H1 (cell line): ENCODE data around the gene SIRT7. TPM values are rescaled to one million over a fixed set of nuclear protein-coding genes. Genes with fewer than 3 reads are reported as not detected.

Source experiments
- BCL11A ChIP-seq, 2 experiments: IDR thresholded peaks; one replicate each; pipeline ENCODE4 v1.6.1; 2011; ENCODE audit warnings: low read depth in 2 of 2, low read length in 2 of 2, mild to moderate bottlenecking in 2 of 2
- PHF8 ChIP-seq: fragments of 200-600 bp; sonication (generic); conservative IDR thresholded peaks from 2 replicates; pipeline ENCODE4 v1.7.1; 2012; ENCODE audit warnings: low read depth, mild to moderate bottlenecking, inconsistent platforms, low read length, moderate library complexity
- RAD21 ChIP-seq, 2 experiments: IDR thresholded peaks in 1 of 2; conservative IDR thresholded peaks in 1 of 2; 2 replicates each; pipeline ENCODE4 v1.6.1; 2011; ENCODE audit warnings: low read depth in 2 of 2, low read length in 2 of 2, improper control_type of control experiment in 1 of 2, inconsistent platforms in 1 of 2, mild to moderate bottlenecking in 1 of 2, moderate library complexity in 1 of 2
- RBBP5 ChIP-seq: IDR thresholded peaks from 2 replicates; pipeline ENCODE4 v1.7.1; 2012; ENCODE audit warnings: low read depth, mild to moderate bottlenecking, inconsistent platforms, low read length, moderate library complexity, borderline replicate concordance
- RXRA ChIP-seq: IDR thresholded peaks from 2 replicates; pipeline ENCODE4 v1.6.1; 2011; ENCODE audit warnings: low read depth, mild to moderate bottlenecking, low read length, moderate library complexity; ENCODE audit not compliant: insufficient read depth
- TAF7 ChIP-seq: optimal IDR thresholded peaks from 2 replicates; pipeline ENCODE3; 2011; ENCODE audit warnings: low read depth, mild to moderate bottlenecking, inconsistent platforms, low read length, moderate library complexity, borderline replicate concordance
- TBP ChIP-seq: IDR thresholded peaks from 2 replicates; pipeline ENCODE4 v1.6.1; 2011; ENCODE audit warnings: low read depth, low read length, improper control_type of control experiment
- TEAD4 ChIP-seq: IDR thresholded peaks from 2 replicates; pipeline ENCODE4 v1.6.1; 2012; ENCODE audit warnings: low read depth, low read length, inconsistent platforms, mixed read lengths
- polyA plus RNA-seq, 7 experiments: library from polyadenylated mRNA; depleted of rRNA in 3 of 7; stranded (reverse) in 5 of 7; unstranded in 2 of 7; fragments of >200 nt in 5 of 7; fragments of 200-250 nt in 2 of 7; gene quantifications; 1 replicate in 5 of 7; 2 replicates in 1 of 7; 4 replicates in 1 of 7; pipeline versions ENCODE4 v1.2.1 to v1.2.3, GENCODE V29; 2011 to 2013; ENCODE audit warnings: missing spikeins in 2 of 7, mixed read lengths in 2 of 7
- total RNA-seq: library from RNA; stranded (reverse); fragmentation: NEBNext Ultra II Directional; extraction: Animal tissue kit (Norgen Biotek cat#: 25700); gene quantifications from 2 replicates; pipeline ENCODE4 v1.2.1, GENCODE V29; 2021

Gene SIRT7
- total and polyA plus RNA-seq, 2 of the 8 experiments (the other 6 are each of a cell fraction or from before 2014, with no cell fraction given), result 5.8 to 16.6 TPM

DNA sequence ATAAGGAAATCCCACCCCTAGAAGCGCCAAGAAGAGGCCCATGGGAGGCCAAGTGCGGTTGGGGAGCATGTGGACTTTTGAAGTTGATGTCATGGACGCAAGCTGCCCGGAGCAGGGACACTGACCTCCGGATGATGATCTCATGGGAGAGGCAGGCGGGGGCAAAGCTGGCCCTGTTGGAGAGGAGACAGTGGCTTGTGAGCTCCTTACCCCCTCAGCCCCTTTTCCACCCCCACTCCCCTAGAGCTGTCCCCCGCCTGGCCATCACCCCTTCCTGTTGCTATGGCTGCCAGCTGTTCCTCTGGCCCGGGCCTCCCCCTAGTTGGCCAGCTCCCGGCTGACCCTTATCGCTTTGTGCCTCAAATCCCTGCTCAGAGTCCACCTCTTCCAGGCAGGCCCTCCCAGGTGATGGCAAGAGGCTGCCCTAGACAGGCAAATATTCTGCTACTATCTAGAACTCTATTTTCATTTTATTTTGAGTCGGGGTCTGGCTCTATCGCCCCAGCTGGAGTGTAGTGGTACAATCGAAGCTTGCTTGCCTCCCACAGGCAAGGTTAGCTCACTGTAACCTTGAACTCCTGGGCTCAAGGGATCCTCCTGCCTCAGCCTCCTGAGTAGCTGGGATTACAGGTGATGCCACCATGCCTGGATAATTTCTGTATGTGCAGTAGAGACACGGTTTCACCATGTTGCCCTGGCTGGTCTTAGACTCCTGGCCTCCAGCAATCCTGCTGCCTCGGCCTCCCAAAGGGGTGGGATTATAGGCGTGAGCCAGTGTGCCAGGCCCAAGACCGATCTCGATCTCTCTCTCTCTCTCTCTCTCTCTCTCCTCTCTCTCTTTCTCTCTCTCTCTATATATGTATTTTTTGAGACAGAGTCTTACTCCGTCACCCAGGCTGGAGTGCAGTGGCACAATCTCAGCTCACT, 36.4 kb upstream of the SIRT7 start (continued):
- no peak for TF ChIP-seq BCL11A (IDR thresholded peaks at IDR 0.05; ENCODE audit: low read depth in 2 of 2, low read length in 2 of 2)
- TF ChIP-seq TBP, result no peak
- no peak for TF ChIP-seq TAF7
- no peak for TF ChIP-seq TEAD4
- no peak for TF ChIP-seq RAD21 (IDR thresholded peaks at IDR 0.05 in 1 of 2, conservative IDR thresholded peaks at IDR 0.05 in 1 of 2; ENCODE audit: low read depth in 2 of 2, low read length in 2 of 2)
- TF ChIP-seq RBBP5, result no peak
- no peak for TF ChIP-seq RXRA
- no peak for TF ChIP-seq PHF8
